ENCODE data around the gene ZNF772.

DNA sequence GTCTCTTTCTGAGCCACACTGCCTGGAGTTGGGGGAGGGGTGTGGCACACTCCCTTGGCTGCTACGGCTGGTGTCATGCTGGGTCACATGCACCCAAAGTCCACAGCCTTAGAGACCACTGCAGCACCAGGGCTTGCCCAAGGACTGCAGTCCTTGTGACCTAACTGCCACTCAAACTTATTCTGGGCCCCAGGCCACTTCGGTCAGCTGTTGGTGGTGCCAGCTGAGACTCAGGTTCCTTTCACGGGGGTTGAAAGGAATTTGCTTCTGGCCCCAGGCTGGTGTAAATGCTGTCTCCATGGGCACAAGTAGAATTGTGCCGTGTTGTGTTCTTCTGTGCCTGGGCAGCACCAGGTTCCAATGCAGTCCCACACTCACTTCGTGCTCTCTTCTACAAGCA is 10.9 kb downstream of the ZNF772 start:
- TF ChIP-seq GATA2 (IDR thresholded peaks at IDR 0.05; ENCODE audit: low read depth, low read length) (no peak), GATA3 (IDR thresholded peaks at IDR 0.05; ENCODE audit: low read depth, low read length) (no peak)
